SK-N-SH (cell line): ENCODE measurements around the gene OPA1. TPM values are rescaled to one million over a fixed set of nuclear protein-coding genes. Genes with fewer than 3 reads are reported as not detected.

Experiments
- CTCF ChIA-PET: fragments of 300-600, 350-600 bp; formaldehyde crosslinking; extraction: SDS; loops from one replicate; lab custom pipeline; 2021; lab: Yijun Ruan, JAX
- POLR2A ChIA-PET: fragments of 350-600 bp; sonication (Branson Sonifier 250); formaldehyde crosslinking; extraction: SDS; loops from one replicate; lab custom pipeline; 2020; ENCODE audit warnings: antibody characterized with exemption, inconsistent platforms; lab: Yijun Ruan, JAX
- DNase-seq: peaks from one replicate; pipeline ENCODE4 v3.0.0; 2012
- H2AFZ ChIP-seq: fragments of 200-600 bp; sonication (generic); 2 replicates; pipeline ENCODE4 v1.8.1; 2016; ENCODE audit warnings: antibody characterized with exemption, mild to moderate bottlenecking, low read depth
- H3F3A ChIP-seq: fragments of 200-600 bp; sonication (generic); replicated peaks from 2 replicates; pipeline ENCODE3; 2016; ENCODE audit warnings: antibody characterized with exemption, mild to moderate bottlenecking; ENCODE audit not compliant: insufficient read depth
- H3K27ac ChIP-seq, 2 experiments: fragments of 200-500 bp in 1 of 2; fragments of 200-600 bp in 1 of 2; sonication (Bioruptor generic) in 1 of 2; sonication (generic), shearing (Covaris generic) in 1 of 2; 2 replicates each; pipeline versions ENCODE4 v1.5.1 to v1.6.1; 2014 to 2016; ENCODE audit warnings: low read depth in 2 of 2, inconsistent platforms in 1 of 2, low read length in 1 of 2, mild to moderate bottlenecking in 1 of 2, mixed read lengths in 1 of 2
- H3K27me3 ChIP-seq: fragments of 200-600 bp; sonication (generic), shearing (Covaris generic); 2 replicates; pipeline ENCODE4 v1.6.1; 2016; ENCODE audit warnings: mixed run types; ENCODE audit not compliant: insufficient read depth
- H3K36me3 ChIP-seq, 2 experiments: fragments of 200-500 bp in 1 of 2; fragments of 200-600 bp in 1 of 2; sonication (Bioruptor generic) in 1 of 2; sonication (generic) in 1 of 2; replicated peaks in 1 of 2; 2 replicates each; pipeline versions ENCODE3 to v1.5.1; 2014 to 2016; ENCODE audit warnings: low read length in 1 of 2, mild to moderate bottlenecking in 1 of 2; ENCODE audit not compliant: insufficient read depth in 2 of 2, control insufficient read depth in 1 of 2
- H3K4me1 ChIP-seq, 2 experiments: fragments of 200-500 bp in 1 of 2; fragments of 200-600 bp in 1 of 2; sonication (Bioruptor generic) in 1 of 2; sonication (generic), shearing (Covaris generic) in 1 of 2; 2 replicates each; pipeline versions ENCODE4 v1.5.1 to v1.6.1; 2014 to 2016; ENCODE audit warnings: low read depth in 1 of 2, low read length in 1 of 2, mixed run types in 1 of 2; ENCODE audit not compliant: insufficient read depth in 2 of 2, control insufficient read depth in 1 of 2
- H3K4me2 ChIP-seq: fragments of 200-600 bp; sonication (generic), shearing (Covaris generic); 2 replicates; pipeline ENCODE4 v1.6.1; 2017; ENCODE audit warnings: mixed run types
- H3K4me3 ChIP-seq, 2 experiments: fragments of 200-500 bp in 1 of 2; fragments of 200-600 bp in 1 of 2; sonication (Bioruptor generic) in 1 of 2; sonication (generic), shearing (Covaris generic) in 1 of 2; 2 replicates each; pipeline versions ENCODE4 v1.5.1 to v1.8.1; 2014 to 2016; ENCODE audit warnings: low read depth in 2 of 2, inconsistent platforms in 1 of 2, low read length in 1 of 2, mild to moderate bottlenecking in 1 of 2, mixed read lengths in 1 of 2, moderate library complexity in 1 of 2
- H3K79me2 ChIP-seq: fragments of 200-600 bp; sonication (generic); 2 replicates; pipeline ENCODE4 v1.8.1; 2017; ENCODE audit warnings: mild to moderate bottlenecking; ENCODE audit not compliant: insufficient read depth
- H3K9ac ChIP-seq: fragments of 200-600 bp; sonication (generic); 2 replicates; pipeline ENCODE4 v1.6.1; 2017; ENCODE audit warnings: mixed run types
- H3K9me2 ChIP-seq: fragments of 200-600 bp; sonication (generic); 2 replicates; pipeline ENCODE4 v1.6.1; 2017; ENCODE audit warnings: mixed run types
- H3K9me3 ChIP-seq: fragments of 200-600 bp; sonication (generic); 2 replicates; pipeline ENCODE4 v1.6.1; 2017; ENCODE audit warnings: mixed run types, mild to moderate bottlenecking, moderate library complexity
- H4K20me1 ChIP-seq: fragments of 200-600 bp; sonication (generic); 2 replicates; pipeline ENCODE4 v1.6.1; 2017; ENCODE audit warnings: mild to moderate bottlenecking, mixed run types; ENCODE audit not compliant: insufficient read depth
- CTCF ChIP-seq: fragments of 200-600 bp; sonication (generic); IDR thresholded peaks from 2 replicates; pipeline ENCODE4 v1.6.1; 2017; ENCODE audit warnings: antibody characterized with exemption, mild to moderate bottlenecking, moderate library complexity
- GABPA ChIP-seq: IDR thresholded peaks from 2 replicates; pipeline ENCODE4 v1.4.0; 2012; ENCODE audit warnings: low read depth, mild to moderate bottlenecking
- JUND ChIP-seq: IDR thresholded peaks from 2 replicates; pipeline ENCODE4 v1.4.0; 2012
- MAX ChIP-seq: IDR thresholded peaks from 2 replicates; pipeline ENCODE4 v1.4.0; 2012; ENCODE audit warnings: low read depth
- NFIC ChIP-seq: IDR thresholded peaks from 2 replicates; pipeline ENCODE4 v1.4.0; 2012; ENCODE audit warnings: borderline replicate concordance
- REST ChIP-seq: IDR thresholded peaks from 2 replicates; pipeline ENCODE4 v1.6.1; 2012; ENCODE audit warnings: mild to moderate bottlenecking, low read depth, low read length, moderate library complexity
- RXRA ChIP-seq: IDR thresholded peaks from 2 replicates; pipeline ENCODE4 v1.4.0; 2012; ENCODE audit warnings: low read depth, mild to moderate bottlenecking, borderline replicate concordance
- SIN3A ChIP-seq: IDR thresholded peaks from 2 replicates; pipeline ENCODE4 v1.6.1; 2012; ENCODE audit warnings: low read depth, mild to moderate bottlenecking, low read length, moderate library complexity, borderline replicate concordance
- SMC3 ChIP-seq: IDR thresholded peaks from 2 replicates; pipeline ENCODE4 v1.6.1; 2012; ENCODE audit warnings: low read depth, low read length, improper control_type of control experiment
- TAF1 ChIP-seq: IDR thresholded peaks from 2 replicates; pipeline ENCODE4 v1.6.1; 2012; ENCODE audit warnings: low read depth, mild to moderate bottlenecking, low read length, moderate library complexity, borderline replicate concordance
- TEAD4 ChIP-seq: IDR thresholded peaks from 2 replicates; pipeline ENCODE4 v1.4.0; 2012; ENCODE audit warnings: mild to moderate bottlenecking, borderline replicate concordance; ENCODE audit not compliant: insufficient read depth
- ZBTB33 ChIP-seq: IDR thresholded peaks from 2 replicates; pipeline ENCODE4 v1.4.0; 2012; ENCODE audit warnings: low read depth, borderline replicate concordance
- WGBS: methylation state at CpG from one replicate; pipeline ENCODE4 v1.1.6; 2017; ENCODE audit warnings: low lambda C conversion rate; 5-methylcytosine and 5-hydroxymethylcytosine counted together
- polyA plus RNA-seq, 3 experiments: library from polyadenylated mRNA; depleted of rRNA; stranded (reverse); fragments of >200 nt; gene quantifications; 2 replicates each; pipeline ENCODE4 v1.2.3, GENCODE V29; 2012

OPA1 gene
- polyA plus RNA-seq, 1 of the 3 experiments (the other 2 are of a cell fraction), result 11.4 TPM

GRCh38 chr3:193573403-193574191 lies 19.4 kb upstream of the OPA1 start:
- H3K9me3 ChIP-seq, result no peaks in the 10 kb centered on the region
- H3K27me3 ChIP-seq, result no peaks in the 10 kb centered on the region
- WGBS, result 22% methylated on average over 4 of the region's 4 CpGs
- no peak overlapping the region for H3K9ac ChIP-seq
- POLR2A ChIA-PET, result no interaction called here
- H3K27ac ChIP-seq, result no peak overlapping the region
- no peak overlapping the region for H3K4me3 ChIP-seq
- TF ChIP-seq REST, result no peak
- no peak for TF ChIP-seq RXRA
- TF ChIP-seq JUND, result no peak
- no peak for TF ChIP-seq SIN3A
- H3K4me1 ChIP-seq, result no peaks in the 10 kb centered on the region
- CTCF ChIA-PET, result interaction anchor here (0.9 to 3.3 kb wide), 10 partner anchors 11 to 760 kb away, joined by 3 to 56 read pairs (median 6); no protein-coding TSS in a partner anchor
- no peaks in the 10 kb centered on the region for H3F3A ChIP-seq
- no peak overlapping the region for H3K4me2 ChIP-seq
- H2AFZ ChIP-seq, result no peak overlapping the region
- H3K9me2 ChIP-seq, result no peaks in the 10 kb centered on the region
- H3K36me3 ChIP-seq, result no peaks in the 10 kb centered on the region
- no peaks in the 10 kb centered on the region for H4K20me1 ChIP-seq
- no peak for DNase-seq
- no peaks in the 10 kb centered on the region for H3K79me2 ChIP-seq

GRCh38 chr3:193574488-193575070 lies 18.4 kb upstream of the OPA1 start:
- Histone ChIP-seq H3F3A (no peaks in the 10 kb centered on the region), H3K9me3 (no peaks in the 10 kb centered on the region), H3K4me3 (no peak overlapping the region), H2AFZ (no peak overlapping the region), H3K4me2 (no peak overlapping the region), H3K36me3 (no peaks in the 10 kb centered on the region), H3K27ac (no peak overlapping the region), H3K27me3 (no peaks in the 10 kb centered on the region), H3K4me1 (no peaks in the 10 kb centered on the region), H3K9me2 (no peaks in the 10 kb centered on the region), H4K20me1 (no peaks in the 10 kb centered on the region), H3K9ac (no peak overlapping the region), H3K79me2 (no peaks in the 10 kb centered on the region)
- POLR2A ChIA-PET, result no interaction called here
- no peak for DNase-seq
- 32% methylated on average over 2 of the region's 2 CpGs for WGBS
- CTCF ChIA-PET, result interaction anchor here (3.3 kb wide), 1 partner anchor 761 kb away, joined by 56 read pairs; no protein-coding TSS in a partner anchor
- TF ChIP-seq CTCF (no peak), TAF1 (no peak), NFIC (no peak), SIN3A (no peak), SMC3 (no peak), GABPA (no peak), REST (no peak), JUND (no peak), TEAD4 (no peak), ZBTB33 (no peak), MAX (no peak)
